Mesothelial cell of epicardium (in vitro differentiated cells): ENCODE data around the gene RPEL1. TPM values are rescaled to one million over a fixed set of nuclear protein-coding genes. Genes with fewer than 3 reads are reported as not detected.
"Not testable (repeated sequence)": the region's sequence is repeated elsewhere in the genome, so short reads cannot be mapped to it uniquely, and the experiment has no call there.

Source experiments
- DNase-seq, 2 experiments: peaks; one replicate each; pipeline ENCODE4 v3.0.0; 2021; ENCODE audit warnings: low spot score in 2 of 2; ENCODE audit not compliant: unreplicated experiment in 2 of 2
- H3K27ac Mint-ChIP-seq: 2 replicates; pipeline ENCODE4 v1.8.0; 2021; ENCODE audit warnings: mixed read lengths
- H3K27me3 Mint-ChIP-seq: 2 replicates; pipeline ENCODE4 v1.8.0; 2021; ENCODE audit warnings: low read depth, mixed read lengths
- H3K36me3 Mint-ChIP-seq: 2 replicates; pipeline ENCODE4 v1.8.0; 2021; ENCODE audit warnings: mixed read lengths
- H3K4me1 Mint-ChIP-seq: 2 replicates; pipeline ENCODE4 v1.8.0; 2021; ENCODE audit warnings: mixed read lengths
- H3K4me3 Mint-ChIP-seq: 2 replicates; pipeline ENCODE4 v1.8.0; 2021; ENCODE audit warnings: mild to moderate bottlenecking, moderate library complexity, mixed read lengths
- H3K9me3 Mint-ChIP-seq: 2 replicates; pipeline ENCODE4 v1.8.0; 2021; ENCODE audit warnings: mixed read lengths
- total RNA-seq: library from RNA; stranded (reverse); gene quantifications from 3 replicates; pipeline ENCODE4 v1.2.1, GENCODE V29; 2021
- TF ChIP-seq, protein P1 (sequence below): fragments of 200-600 bp; sonication (generic); IDR thresholded peaks from one replicate; pipeline ENCODE4 v1.5.0; 2021; ENCODE audit warnings: antibody characterized with exemption; ENCODE audit not compliant: unreplicated experiment

RPEL1 gene
- total RNA-seq, 1 donor from 2014 or later = not detected

DNA sequence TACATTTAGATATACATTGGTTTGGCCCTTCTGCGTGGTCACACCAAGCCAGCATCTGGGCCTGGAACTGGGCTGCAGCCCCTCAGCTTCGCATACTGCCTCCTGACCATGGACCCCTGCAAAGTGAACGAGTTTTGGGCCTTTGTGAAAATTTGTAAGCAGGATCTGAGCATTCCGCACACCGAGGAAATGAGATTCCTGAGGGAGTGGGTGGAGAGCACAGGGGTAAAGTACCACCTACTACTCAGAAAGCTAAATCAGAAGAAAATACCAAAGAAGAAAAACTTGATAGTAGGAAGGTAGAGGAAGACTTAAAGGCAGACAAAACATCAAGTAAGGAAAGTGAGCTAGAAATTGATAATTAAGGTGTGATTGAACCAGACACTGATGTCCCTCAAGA is 30.1 kb upstream of the RPEL1 start:
- peaks cover 23% of the 10 kb centered on the region for H3K9me3 Mint-ChIP-seq
- no peak overlapping the region for H3K4me3 Mint-ChIP-seq
- TF ChIP-seq, protein P1, sequence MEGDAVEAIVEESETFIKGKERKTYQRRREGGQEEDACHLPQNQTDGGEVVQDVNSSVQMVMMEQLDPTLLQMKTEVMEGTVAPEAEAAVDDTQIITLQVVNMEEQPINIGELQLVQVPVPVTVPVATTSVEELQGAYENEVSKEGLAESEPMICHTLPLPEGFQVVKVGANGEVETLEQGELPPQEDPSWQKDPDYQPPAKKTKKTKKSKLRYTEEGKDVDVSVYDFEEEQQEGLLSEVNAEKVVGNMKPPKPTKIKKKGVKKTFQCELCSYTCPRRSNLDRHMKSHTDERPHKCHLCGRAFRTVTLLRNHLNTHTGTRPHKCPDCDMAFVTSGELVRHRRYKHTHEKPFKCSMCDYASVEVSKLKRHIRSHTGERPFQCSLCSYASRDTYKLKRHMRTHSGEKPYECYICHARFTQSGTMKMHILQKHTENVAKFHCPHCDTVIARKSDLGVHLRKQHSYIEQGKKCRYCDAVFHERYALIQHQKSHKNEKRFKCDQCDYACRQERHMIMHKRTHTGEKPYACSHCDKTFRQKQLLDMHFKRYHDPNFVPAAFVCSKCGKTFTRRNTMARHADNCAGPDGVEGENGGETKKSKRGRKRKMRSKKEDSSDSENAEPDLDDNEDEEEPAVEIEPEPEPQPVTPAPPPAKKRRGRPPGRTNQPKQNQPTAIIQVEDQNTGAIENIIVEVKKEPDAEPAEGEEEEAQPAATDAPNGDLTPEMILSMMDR = no peak
- no peaks in the 10 kb centered on the region for H3K36me3 Mint-ChIP-seq
- no peak overlapping the region for H3K27ac Mint-ChIP-seq
- H3K27me3 Mint-ChIP-seq = no peaks in the 10 kb centered on the region
- no peak for DNase-seq
- peaks cover 8% of the 10 kb centered on the region for H3K4me1 Mint-ChIP-seq

DNA sequence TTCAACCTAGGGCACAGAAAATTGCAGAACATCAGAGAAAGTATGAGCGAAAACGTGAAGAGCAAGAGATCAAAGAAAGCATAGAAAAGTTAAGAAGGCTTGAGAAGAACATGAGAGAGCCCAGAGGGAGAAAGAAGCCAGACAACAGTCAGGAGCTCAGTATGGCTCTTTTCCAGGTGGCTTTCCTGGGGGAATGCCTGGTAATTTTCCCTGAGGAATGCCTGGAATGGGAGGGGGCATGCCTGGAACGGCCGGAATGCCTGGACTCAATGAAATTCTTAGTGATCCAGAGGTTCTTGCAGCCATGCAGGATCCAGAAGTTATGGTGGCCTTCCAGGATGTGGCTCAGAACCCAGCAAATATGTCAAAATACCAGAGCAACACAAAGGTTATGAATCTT is 29.3 kb upstream of the RPEL1 start:
- H3K27me3 Mint-ChIP-seq, DNase-seq: not testable (repeated sequence)
- H3K27ac Mint-ChIP-seq = peak overlapping the region; percentile 43

DNA sequence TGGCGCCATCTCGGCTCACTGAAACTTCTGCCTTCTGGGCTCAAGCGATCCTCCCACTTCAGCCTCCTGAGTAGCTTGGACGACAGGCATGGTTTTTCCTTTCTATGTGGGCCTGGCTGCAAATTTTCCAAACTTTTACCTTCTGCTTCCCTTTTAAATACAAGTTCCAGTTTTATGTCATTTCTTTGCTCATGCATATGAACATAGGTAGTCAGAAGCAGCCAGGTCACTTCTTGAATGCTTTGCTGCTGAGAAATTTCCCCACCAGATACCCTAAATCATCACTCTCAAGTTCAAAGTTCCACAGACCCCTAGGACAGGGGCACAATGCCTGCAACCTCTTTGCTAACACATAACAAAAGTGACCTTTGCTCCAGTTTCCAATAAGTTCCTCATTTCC is 21.6 kb upstream of the RPEL1 start:
- TF ChIP-seq, protein P1 = no peak
- Mint-ChIP-seq H3K4me3 (no peak overlapping the region), H3K4me1 (no peaks in the 10 kb centered on the region), H3K9me3 (peaks cover 20% of the 10 kb centered on the region), H3K36me3 (peaks cover 7% of the 10 kb centered on the region), H3K27me3 (no peaks in the 10 kb centered on the region), H3K27ac (no peak overlapping the region)
- no peak for DNase-seq

More for the DNA sequence above, 29.3 kb upstream of the RPEL1 start:
- H3K9me3 Mint-ChIP-seq = peaks cover 23% of the 10 kb centered on the region
- not testable (repeated sequence) for H3K4me1 Mint-ChIP-seq, H3K36me3 Mint-ChIP-seq, H3K4me3 Mint-ChIP-seq

DNA sequence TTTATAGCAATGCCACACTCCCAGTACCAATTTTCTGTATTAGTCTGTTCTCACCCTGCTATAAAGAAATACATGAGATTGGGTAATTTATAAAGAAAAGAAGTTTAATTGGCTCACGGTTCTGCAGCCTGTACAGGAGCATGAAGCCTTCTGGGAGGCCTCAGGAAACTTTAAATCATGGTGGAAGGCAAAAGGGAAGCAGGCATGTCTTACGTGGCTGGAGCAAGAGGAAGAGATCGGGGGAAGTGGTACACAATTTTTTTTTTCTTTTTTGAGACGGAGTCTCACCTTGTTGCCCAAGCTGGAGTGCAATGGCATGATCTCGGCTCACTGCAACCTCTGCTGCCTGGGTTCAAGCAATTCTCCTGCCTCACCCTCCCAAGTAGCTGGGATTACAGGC is 21.0 kb upstream of the RPEL1 start:
- H3K27me3 Mint-ChIP-seq, H3K4me1 Mint-ChIP-seq, H3K27ac Mint-ChIP-seq, H3K36me3 Mint-ChIP-seq, DNase-seq, H3K4me3 Mint-ChIP-seq: not testable (repeated sequence)
- H3K9me3 Mint-ChIP-seq = peaks cover 20% of the 10 kb centered on the region

DNA sequence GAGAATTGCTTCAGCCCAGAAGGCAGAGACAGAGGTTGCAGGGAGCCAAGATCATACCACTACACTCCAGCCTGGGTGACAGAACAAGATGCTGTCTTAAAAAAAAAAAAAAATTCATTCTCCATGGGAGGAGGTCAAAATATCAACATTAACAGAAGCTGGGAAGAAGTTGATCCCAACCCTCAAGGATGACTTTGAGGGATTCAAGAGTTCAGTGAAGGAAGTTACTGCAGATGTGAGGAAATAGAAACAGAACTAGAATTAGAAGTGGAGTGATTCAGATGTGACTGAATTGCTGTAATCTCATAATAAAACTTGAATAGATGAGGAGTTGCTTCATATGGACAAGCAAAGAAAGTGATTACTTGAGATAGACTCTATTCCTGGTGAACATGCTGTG is 19.7 kb upstream of the RPEL1 start:
- Mint-ChIP-seq H3K36me3 (peaks cover 7% of the 10 kb centered on the region), H3K27me3 (no peaks in the 10 kb centered on the region), H3K9me3 (peaks cover 20% of the 10 kb centered on the region), H3K27ac (no peak overlapping the region), H3K4me3 (no peak overlapping the region), H3K4me1 (peaks cover 3% of the 10 kb centered on the region)
- no peak for DNase-seq
- TF ChIP-seq, protein P1 = no peak

DNA sequence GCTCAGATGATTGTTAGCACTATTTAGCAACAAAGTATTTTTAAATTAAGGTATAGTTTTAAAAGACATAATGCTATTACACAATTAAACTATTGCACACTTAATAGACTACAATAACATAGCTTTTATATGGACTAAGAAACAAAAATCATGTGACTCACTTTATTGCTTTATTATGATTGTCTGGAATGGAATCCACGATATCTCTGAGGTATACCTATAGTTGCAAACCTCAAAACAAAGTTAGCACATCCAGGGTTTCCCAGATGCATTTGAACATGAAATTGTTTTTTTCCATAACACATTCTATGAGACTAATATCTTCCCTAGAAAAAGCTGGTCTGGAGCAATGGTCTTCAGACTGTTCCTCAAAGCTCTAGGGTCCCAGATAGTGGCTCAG is 18.3 kb upstream of the RPEL1 start:
- no peak overlapping the region for H3K4me3 Mint-ChIP-seq
- TF ChIP-seq, protein P1 = no peak
- peaks cover 13% of the 10 kb centered on the region for H3K4me1 Mint-ChIP-seq
- no peak overlapping the region for H3K27ac Mint-ChIP-seq
- peaks cover 7% of the 10 kb centered on the region for H3K36me3 Mint-ChIP-seq
- peaks cover 16% of the 10 kb centered on the region for H3K9me3 Mint-ChIP-seq
- no peaks in the 10 kb centered on the region for H3K27me3 Mint-ChIP-seq
- DNase-seq = no peak

DNA sequence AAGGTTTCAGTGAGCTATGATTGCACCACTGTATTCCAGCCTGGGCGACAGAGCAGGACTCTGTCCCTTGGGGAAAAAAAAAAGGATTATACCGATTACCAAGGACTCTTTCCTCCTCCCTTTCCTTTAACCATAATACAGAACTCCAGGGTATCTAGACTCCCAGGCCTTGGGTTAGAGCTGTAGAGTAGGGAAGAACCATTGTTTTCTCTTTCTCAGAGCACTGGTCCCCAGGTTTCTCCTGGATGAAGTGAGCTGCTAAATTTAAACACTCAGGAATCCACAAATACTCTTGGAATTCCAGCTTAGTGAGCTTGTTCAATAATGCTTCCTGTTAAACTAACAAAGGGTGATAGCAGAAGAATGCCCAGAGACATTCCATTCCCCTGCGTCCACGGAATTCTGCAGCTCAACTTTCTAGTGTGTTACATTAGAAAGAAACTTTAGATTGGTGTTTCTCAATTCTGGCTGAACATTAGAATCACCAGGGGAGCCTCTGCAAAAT is 14.6 kb upstream of the RPEL1 start:
- TF ChIP-seq, protein P1 = no peak
- no peaks in the 10 kb centered on the region for H3K27me3 Mint-ChIP-seq
- H3K4me1 Mint-ChIP-seq = peaks cover 15% of the 10 kb centered on the region
- peaks cover under 1% of the 10 kb centered on the region for H3K9me3 Mint-ChIP-seq
- no peaks in the 10 kb centered on the region for H3K36me3 Mint-ChIP-seq
- H3K27ac Mint-ChIP-seq = peak overlapping the region; percentile 96
- no peak for DNase-seq
- no peak overlapping the region for H3K4me3 Mint-ChIP-seq
